HG03175 (cell line): ENCODE results near the gene STAG1.
"Not testable (repeated sequence)": the region's sequence is repeated elsewhere in the genome, so short reads cannot be mapped to it uniquely, and the experiment has no call there.

Experiments used
- ATAC-seq: cut with Tn5 transposase; IDR thresholded peaks from one replicate; pipeline ENCODE4 v1.9.1; 2021; ENCODE audit warnings: mild to moderate bottlenecking, moderate library complexity; ENCODE audit not compliant: unreplicated experiment

STAG1 gene

DNA sequence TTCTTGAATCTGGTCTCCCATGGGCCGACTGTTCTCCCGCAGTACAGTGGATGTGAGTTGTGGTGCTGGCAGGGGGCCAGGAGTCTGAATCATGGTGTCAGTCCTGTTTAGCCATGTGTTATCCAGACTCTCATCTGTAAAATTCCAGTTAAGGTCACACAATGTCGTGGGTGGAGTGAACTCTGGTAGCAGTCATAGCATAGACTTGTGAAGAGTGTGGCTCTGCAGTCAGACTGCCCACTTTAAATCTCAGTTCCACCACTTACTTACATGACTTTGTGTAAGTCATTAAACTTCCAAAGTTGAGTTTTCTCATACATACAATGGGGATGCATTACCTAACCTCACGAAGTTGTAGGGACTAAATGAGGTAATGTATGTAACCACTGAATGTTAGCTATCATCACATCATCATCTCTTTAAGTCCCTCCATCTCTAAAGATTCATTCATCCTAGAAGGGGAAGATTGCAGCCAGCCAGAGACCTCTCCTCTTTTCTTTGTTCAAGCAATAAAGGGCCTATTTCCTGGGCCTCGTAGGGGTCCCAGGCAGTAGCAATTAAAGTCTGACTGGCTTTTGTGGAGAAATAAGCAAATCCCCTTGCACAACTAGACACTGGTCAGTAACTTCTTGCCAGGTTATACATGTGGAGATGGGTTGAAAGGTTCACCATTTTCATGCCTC lies 408.2 kb downstream of the STAG1 start:
- no peak for ATAC-seq

DNA sequence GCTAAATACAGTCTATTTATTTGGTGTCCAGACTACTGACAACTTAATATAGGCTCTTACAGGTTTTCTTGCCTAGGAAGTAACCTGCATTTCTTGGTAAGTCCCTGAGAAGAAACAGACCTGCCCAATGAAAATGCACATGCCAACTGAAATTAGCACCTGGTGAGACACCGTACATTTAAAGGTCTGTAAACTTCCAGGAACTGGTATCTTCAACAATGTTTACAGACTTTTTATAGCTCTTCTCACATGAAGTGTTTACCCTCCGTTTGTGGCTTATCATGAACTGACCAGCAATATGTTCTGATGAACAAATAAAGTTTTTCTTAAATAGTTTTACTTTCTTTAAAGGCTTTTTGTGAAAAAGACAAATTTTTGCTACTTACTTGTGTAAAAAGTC lies 408.7 kb downstream of the STAG1 start:
- ATAC-seq = no peak

DNA sequence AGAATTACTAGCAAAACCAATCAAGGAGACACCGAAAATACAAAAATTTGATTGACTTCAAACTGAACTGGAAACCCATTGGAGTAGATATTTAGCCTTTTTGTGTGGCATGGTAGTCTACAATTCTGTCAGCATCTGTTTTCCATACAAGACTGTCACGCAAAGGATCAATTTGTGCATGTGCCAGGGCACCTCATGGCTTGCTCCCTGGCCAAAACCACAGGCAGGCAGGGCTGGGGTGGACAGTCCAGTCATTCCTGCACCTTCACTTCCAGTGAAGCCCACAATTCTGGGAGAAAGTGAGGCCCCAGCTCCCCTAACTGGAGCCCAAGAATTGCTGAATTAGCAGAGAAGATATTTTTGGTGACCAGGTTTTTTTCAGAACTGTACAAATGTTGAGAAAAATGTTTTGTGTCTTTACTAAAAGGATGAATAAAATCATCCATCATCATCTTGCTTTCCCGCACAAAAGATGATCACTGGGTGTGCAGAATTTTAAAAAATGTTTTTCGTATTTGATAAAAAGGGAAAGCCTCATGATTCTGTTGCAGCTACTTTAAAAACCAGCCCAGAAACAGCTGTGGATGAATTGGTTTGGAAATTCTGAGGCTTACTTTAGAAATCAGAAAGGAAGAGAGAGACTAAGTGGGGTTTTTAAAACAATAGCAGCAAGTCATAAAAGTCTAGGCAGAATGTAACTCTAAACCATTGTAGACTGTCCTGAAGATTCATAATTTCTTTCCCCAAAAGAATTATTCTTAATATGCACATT lies 415.7 kb downstream of the STAG1 start:
- ATAC-seq = no peak

DNA sequence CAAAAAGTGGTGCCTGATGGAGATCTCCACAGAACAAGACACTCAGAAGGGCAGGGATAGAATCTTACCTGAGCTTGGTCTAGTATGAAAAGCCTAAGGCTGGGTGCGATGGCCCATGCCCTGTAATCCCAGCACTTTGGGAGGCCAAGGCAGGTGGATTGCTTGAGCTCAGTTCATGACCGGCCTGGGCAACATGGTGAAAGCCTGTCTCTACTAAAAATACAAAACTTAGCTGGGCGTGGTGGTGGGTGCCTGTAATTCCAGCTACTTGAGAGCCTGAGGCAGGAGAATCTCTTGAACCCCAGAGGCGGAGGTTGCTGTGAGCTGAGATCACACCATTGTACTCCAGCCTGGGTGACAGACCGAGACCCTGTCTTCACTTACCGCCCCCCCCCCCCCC lies 417.5 kb downstream of the STAG1 start:
- not testable (repeated sequence) for ATAC-seq

DNA sequence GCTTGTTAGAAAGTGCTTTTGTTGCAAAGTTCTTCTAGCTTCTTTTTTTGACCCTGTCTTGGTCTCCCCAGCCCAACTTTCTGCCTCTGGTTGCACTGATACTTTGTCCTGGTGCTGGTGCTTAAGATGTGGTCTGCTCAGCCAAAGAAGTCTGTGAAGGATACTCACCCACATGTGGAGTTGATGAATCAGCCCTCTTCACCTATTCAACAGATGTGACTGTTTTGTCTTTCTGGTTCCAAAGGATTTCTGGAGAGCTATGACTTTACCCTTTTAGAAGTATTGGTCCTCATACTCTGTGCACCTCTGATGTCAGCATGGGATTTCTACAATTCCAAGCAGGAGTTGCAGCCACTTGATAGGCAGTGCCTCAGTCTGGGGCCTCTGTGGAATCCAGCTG lies 418.0 kb downstream of the STAG1 start:
- no peak for ATAC-seq

DNA sequence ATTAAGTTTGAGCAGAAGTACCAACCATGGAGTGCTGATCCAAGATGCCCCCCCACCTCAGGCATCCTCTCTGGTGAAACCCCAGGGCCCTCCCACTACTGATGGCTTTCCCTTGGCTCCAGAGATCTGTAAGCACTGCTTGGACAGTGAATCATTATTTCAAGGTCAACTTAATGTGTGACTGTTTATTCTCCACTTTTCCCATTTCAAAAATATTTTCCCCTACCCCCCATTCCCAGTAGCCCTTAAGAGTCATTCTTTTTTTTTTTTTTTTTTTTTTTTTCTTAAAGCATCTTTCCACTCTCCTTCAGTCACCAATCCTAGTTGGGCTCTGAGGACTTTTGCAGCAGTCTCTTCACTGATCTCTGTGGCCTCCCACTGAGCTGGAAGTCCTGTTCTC lies 419.4 kb downstream of the STAG1 start:
- no peak for ATAC-seq

DNA sequence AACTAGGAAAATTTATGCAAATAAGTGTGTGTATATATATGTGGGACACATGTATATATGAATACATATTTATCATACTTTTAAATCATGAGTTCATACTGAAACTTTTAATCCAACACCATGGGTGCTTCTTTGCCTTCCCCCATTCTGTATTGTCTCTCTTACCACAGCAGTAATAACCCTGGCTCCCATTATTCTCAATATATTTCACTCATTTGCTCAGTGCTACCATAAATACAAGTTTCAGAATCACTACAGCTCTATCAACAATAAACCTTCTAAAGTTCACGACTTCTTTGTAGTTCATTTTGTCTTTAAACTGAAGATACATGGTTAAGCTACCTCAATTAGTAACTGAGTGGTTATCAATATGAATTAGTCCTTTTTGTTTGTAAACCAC lies 419.9 kb downstream of the STAG1 start:
- no peak for ATAC-seq

DNA sequence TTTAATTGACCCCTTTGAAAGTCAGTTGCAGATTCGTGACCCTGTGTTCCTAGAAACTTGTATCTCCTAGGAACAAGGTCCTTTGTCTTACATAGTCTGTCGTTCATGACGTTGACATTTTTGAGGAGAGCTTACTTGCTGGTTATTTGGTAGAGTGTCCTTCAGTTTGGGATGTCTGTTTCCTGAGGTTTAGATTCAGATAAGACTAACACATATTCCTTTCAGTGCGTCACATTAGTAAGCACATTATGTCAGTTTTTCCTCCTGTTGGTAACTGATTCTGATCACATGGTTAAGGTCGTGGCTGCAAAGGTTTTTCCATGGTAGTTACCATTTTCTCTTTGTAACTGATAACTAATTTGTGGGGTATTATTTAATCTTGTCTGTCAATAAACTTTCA lies 421.3 kb downstream of the STAG1 start:
- no peak for ATAC-seq

DNA sequence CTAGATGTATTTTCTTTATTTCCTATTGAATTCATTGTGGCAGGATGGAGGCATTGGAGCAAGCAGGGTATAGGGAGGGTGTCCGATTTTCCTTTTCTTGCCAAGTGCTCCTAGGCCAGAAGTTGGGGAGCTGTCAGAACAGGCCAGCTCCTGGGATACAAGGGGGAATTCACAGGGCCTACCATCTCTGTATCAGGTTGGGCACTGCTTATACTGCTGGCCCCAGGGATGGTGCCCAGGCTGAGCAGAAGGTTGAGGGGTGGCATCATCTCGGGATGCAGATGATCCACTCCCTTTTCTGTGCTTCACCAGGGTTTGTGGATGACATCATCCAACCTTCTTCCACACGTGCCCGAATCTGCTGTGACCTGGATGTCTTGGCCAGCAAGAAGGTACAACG lies 422.6 kb downstream of the STAG1 start:
- no peak for ATAC-seq

DNA sequence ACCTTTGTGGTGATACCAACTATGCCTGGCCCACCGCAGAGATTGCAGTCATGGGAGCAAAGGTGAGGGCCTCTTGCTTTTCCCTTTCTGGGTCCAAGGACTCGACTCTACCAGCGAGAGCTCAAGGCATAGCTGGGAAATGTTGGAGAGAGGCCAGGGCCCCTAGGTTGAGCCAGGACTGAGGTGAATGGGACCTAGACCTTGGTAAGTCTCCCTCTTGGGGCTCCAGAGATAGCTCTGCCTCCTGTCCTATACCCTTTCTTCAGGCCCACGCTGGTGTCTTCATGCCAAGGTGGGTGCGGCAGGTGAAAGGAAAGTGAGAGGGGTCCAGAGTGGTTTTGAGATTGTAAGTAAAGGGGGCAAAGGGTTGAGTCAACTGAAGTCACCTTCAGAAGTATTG lies 424.5 kb downstream of the STAG1 start:
- no peak for ATAC-seq

DNA sequence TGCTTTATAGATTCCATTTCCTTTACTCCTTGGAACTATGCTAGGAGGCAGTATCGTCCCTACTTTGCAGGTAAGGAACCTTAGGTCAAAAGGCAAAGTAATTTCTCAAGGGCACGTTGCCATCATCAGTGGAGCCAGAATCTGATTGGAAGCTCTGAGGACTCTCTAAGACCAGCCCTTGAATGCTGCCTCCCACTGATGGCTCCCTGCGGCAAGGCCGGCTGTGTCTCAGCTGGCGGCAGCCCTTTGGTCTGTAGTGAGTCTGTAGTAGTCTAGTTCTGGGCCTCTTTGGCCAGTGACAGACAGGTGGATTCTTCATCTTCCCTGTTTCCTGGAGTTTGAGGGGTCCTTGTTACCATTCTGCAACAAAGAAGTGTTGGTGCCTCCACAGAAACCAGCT lies 425.9 kb downstream of the STAG1 start:
- ATAC-seq = no peak

DNA sequence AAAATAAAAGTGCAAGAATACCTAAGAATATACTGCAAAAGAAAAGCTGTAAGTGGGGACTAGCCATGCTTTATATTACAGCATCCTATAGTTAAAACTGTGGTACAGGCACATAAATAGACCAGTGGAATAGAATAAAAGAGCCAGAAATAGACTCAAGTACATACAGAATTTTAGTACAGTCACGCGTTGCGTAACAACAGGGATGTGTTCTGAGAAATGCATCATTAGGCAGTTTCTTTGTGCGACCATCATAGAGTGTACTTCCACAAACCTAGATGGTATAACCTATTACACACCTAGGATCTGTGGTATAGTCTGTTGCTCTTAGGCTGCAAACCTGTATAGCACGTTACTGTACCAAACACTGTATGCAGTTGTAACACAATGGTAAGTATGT lies 440.2 kb downstream of the STAG1 start:
- ATAC-seq = no peak

DNA sequence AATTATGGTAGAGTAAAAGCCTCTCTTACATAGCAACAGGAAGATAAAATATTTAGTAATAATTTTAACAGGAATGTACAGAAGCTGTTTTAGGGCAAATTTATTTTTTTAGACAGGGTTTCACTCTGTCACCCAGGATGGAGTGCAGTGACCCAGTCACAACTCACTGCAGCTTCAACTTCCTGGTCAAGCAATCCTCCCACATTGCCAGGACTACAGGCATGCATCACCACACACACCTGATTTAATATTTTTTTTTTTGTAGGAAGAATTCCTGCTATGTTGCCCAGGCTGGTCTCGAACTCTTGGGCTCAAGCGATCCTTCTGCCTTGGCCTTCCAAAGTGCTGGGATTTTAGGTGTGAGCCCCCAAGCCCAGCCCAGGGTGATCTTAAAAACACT lies 440.9 kb downstream of the STAG1 start:
- ATAC-seq = no peak

DNA sequence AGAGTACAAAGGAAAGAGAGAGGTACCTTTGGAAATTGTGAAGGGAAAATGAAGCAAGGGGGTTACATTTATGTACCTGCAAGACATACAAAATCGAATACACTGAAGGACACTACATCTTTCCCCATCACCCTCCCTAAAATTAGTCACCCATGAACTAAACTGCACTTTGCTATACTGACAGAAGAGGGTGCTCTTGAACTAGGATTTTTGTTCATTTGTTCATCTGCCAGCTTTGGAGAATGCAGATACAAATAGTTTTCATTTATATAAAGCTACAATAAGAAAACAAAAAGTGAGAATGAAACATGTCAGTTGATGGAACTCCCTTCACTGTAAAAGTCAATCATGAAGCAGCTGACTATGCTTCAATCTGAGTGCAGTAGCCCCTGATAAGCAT lies 446.3 kb downstream of the STAG1 start:
- no peak for ATAC-seq

DNA sequence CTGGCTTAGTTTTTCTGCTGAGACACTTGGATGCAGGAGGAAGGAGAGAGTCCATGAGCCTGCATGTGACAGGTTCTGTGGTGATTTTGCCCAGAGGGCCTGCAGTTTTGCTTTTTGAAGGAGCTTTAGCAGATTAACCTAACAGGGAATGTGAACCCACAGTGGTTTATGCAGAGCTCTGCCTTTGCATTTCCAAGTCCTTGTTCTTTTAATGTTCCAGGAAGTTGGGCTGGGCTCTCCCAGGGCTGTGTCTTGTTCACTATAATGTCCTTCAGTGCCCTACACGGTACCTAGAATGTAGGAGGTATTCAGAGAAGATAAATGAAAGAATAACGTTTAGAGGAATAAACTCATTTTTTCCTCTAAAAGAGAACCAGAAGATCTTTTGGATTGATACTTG lies 451.7 kb downstream of the STAG1 start:
- no peak for ATAC-seq

DNA sequence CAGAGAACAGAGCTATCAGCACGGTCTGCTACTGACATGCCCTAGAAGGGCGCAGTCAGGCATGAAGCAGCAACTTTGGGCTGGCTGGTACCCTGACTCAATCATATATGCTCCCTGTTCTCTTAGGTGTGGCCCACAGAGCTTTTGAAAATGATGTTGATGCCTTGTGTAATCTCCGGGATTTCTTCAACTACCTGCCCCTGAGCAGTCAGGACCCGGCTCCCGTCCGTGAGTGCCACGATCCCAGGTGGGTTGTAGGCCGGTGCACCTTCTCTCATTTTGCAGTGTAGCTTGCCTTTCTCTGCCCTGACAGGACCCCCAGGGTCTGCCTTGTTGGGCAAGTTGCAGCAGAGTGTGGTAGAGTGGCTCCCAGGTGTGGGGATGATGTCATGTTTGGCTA lies 454.4 kb downstream of the STAG1 start:
- ATAC-seq = no peak

DNA sequence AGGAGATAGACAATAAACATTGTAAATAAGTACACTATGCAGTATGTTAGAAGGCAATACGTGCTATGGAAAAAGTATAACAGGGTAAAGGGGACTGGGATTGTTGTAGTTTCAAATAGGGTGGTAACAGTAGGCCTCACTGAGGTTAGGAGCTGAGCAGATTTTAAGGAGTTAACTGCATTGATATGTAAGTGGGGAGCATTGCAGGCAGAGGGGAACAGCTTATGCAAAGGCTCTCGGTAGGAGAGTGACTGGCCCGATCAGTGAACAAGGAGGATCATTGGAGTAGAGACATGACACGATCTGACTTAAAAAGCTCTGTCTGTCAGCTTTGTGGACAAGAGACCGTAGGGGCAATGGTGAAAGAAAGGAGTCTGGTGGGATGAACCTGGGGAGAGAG lies 455.2 kb downstream of the STAG1 start:
- ATAC-seq = no peak

DNA sequence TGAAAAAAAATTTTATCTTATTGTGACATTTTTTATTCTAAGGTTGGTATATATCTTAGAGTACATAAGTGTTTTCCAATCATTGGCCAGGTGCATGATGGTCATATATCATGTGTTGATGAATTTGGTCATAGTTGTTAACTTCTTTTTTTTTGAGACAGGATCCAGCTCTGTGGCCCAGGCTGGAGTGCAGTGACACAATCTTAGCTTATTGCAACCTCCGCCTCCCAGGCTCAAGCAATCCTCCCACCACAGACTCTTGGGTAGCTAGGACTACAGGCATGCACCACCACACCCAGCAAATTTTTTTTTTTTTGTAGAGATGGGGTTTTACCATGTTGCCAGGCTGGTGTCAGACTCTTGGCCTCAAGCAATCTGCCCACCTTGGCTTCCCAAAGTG lies 458.0 kb downstream of the STAG1 start:
- ATAC-seq = no peak

DNA sequence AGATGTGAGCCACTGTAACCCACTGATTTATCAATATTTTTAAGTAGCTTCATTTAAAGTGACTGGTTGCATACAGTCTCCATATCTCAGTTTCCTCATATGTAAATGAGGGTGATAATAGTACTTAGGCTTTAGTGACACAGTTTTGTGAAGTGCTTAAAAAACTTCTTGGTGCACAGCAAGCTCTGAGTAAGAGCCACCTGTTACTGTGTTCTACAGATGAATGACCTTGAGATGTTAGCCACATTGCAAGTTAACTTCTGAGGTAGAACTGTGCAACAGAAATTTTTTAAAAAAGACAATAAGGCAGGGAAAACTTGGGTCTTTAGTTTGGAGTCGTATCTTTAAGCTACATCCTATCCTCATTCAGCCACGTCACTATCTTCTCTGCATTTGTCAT lies 458.9 kb downstream of the STAG1 start:
- no peak for ATAC-seq

DNA sequence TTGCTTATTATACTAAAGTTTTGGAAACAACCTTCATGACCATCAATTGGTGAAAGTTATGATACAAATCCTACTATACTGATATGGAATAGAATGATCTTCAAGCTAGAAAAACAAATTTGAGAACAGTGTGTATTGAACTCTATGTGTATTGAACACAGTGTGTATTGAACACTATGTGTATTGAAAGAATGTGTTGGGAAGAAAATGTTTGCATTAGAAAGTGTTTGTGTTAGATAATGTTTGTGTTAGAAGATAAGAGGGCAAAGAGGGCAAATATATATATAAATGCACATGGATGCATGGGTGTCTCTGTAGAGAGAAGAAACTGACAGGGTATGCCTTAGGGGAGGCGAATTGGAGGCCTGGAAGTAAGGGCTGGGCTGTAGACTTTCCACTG lies 459.7 kb downstream of the STAG1 start:
- no peak for ATAC-seq

DNA sequence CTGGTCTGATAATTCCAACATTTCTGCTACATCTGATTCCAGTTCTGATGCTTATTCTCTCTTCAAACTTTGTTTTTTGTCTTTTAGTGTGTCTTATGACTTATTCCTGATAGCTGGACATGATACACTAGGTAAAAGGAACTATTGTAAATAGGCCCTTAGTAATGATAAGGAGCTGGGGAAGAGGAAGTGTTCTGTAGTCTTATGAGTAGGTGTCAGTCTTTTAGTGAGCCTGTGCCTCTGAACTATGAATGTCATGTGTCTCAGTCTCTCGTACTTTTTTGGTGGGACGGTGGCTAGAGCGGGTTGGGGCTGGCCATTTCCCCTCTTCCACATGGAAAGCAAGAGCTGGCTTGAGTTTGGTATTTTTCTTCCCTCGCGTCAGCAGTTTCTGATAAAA lies 460.9 kb downstream of the STAG1 start:
- no peak for ATAC-seq
